NCI-H2227 treated with DMSO at 0.1 percent for 48 hours (cell line): ENCODE results near the gene STK38L.

ENCODE experiments used
- DNase-seq: peaks from one replicate; lab custom pipeline; 2025; lab: John Stamatoyannopoulos, UW

STK38L gene

GRCh38 chr12:27351476-27351875, 107.4 kb downstream of the STK38L start:
- DNase-seq: no peak

- no peak for DNase-seq
These were observed 111.4 kb downstream of the STK38L start for GRCh38 chr12:27355486-27355885.

- no peak for DNase-seq
These were observed 111.9 kb downstream of the STK38L start for GRCh38 chr12:27355979-27356378.

- no peak for DNase-seq
These were observed 115.7 kb downstream of the STK38L start for GRCh38 chr12:27359578-27360340.

GRCh38 chr12:27361372-27361771, 117.3 kb downstream of the STK38L start:
- DNase-seq: no peak

GRCh38 chr12:27366621-27367020, 122.5 kb downstream of the STK38L start:
- DNase-seq: no peak

- no peak for DNase-seq
These were observed 123.0 kb downstream of the STK38L start for GRCh38 chr12:27367078-27367477.
